ENCODE data around the gene SLC35F5. TPM values are rescaled to one million over a fixed set of nuclear protein-coding genes. Genes with fewer than 3 reads are reported as not detected.

The SLC35F5 gene
- total and polyA plus RNA-seq, 2 experiments from 2014 or later, result 10.9 to 30.5 TPM

GRCh38 chr2:113767811-113768460, 11.5 kb upstream of the SLC35F5 start:
- Mint-ChIP-seq H3K9me3 (peaks cover 32% of the 10 kb centered on the region), H3K27ac (no peak overlapping the region), H3K27me3 (ENCODE audit: insufficient read depth, low read depth, poor library complexity) (peaks cover 3% of the 10 kb centered on the region), H3K4me3 (no peak overlapping the region), H3K36me3 (ENCODE audit: low read depth) (peaks cover 26% of the 10 kb centered on the region), H3K4me1 (peaks cover 6% of the 10 kb centered on the region; the same call in 1 of the 3 replicates)
- Histone ChIP-seq H3K36me3 (ENCODE audit: insufficient read depth) (no peaks in the 10 kb centered on the region; the same call in 1 of the 2 replicates), H3K4me1 (ENCODE audit: insufficient read depth) (0 out of 2 replicates have a peak, but pooled peaks cover 4% of the 10 kb centered on the region), H3K27ac (ENCODE audit: low read depth) (no peak overlapping the region), H3K27me3 (ENCODE audit: insufficient read depth) (no peaks in the 10 kb centered on the region), H3K4me2 (no peak overlapping the region), H4K20me1 (replicated peaks; ENCODE audit: insufficient read depth) (no peaks in the 10 kb centered on the region), H3K4me3 (no peak overlapping the region), H2AFZ (no peak overlapping the region), H3F3A (replicated peaks; ENCODE audit: low read depth) (no peaks in the 10 kb centered on the region), H3K79me2 (replicated peaks; ENCODE audit: insufficient read depth) (no peaks in the 10 kb centered on the region), H3K9me2 (ENCODE audit: insufficient read depth) (no peaks in the 10 kb centered on the region)
- no peak for DNase-seq (ENCODE audit: low spot score)
- no peak for TF ChIP-seq STAT1 (IDR thresholded peaks at IDR 0.05; ENCODE audit: unreplicated experiment)
- TF ChIP-seq POLR2AphosphoS5 (IDR thresholded peaks at IDR 0.05; ENCODE audit: low read depth), result no peak
- no peak for TF ChIP-seq NANOG (IDR thresholded peaks at IDR 0.05; ENCODE audit: borderline replicate concordance)
- TF ChIP-seq JUNB (IDR thresholded peaks at IDR 0.05; ENCODE audit: unreplicated experiment), result no peak
- no peak for TF ChIP-seq ETS1 (IDR thresholded peaks at IDR 0.05)
- no peak for TF ChIP-seq REST (IDR thresholded peaks at IDR 0.05; ENCODE audit: unreplicated experiment)
- TF ChIP-seq ZNF114 (CRISPR knock-in tag; IDR thresholded peaks at IDR 0.05), result no peak
- no peak for TF ChIP-seq ZNF462 (CRISPR knock-in tag; IDR thresholded peaks at IDR 0.05)
- ATAC-seq, result no peak

All from GM23338 (cell line).